H1 (cell line): ENCODE measurements around the gene KLHL29. TPM values are rescaled to one million over a fixed set of nuclear protein-coding genes. Genes with fewer than 3 reads are reported as not detected.

ENCODE experiments used
- ATF2 ChIP-seq: IDR thresholded peaks from 2 replicates; pipeline ENCODE4 v1.6.1; 2012; ENCODE audit warnings: low read length, inconsistent platforms
- BRCA1 ChIP-seq: IDR thresholded peaks from 2 replicates; pipeline ENCODE4 v1.6.1; 2012; ENCODE audit warnings: low read depth, low read length, improper control_type of control experiment
- CBX5 ChIP-seq: fragments of 300-800, 300-1000 bp; sonication (generic); IDR thresholded peaks from 2 replicates; pipeline ENCODE4 v1.7.1; 2016; ENCODE audit warnings: antibody characterized with exemption, low read length, low read depth
- CHD2 ChIP-seq: IDR thresholded peaks from 2 replicates; pipeline ENCODE4 v1.6.1; 2012; ENCODE audit warnings: low read length, improper control_type of control experiment
- E2F6 ChIP-seq: IDR thresholded peaks from 2 replicates; pipeline ENCODE4 v1.6.1; 2012; ENCODE audit warnings: inconsistent platforms
- HDAC6 ChIP-seq: IDR thresholded peaks from one replicate; pipeline ENCODE4 v1.7.1; 2012; ENCODE audit warnings: low read depth, mild to moderate bottlenecking, inconsistent platforms, low read length, moderate library complexity
- MAX ChIP-seq: IDR thresholded peaks from 2 replicates; pipeline ENCODE4 v1.6.1; 2012; ENCODE audit warnings: inconsistent platforms
- POLR2A ChIP-seq, 2 experiments: IDR thresholded peaks; 1 replicate in 1 of 2; 2 replicates in 1 of 2; pipeline ENCODE4 v1.6.1; 2011; ENCODE audit warnings: low read depth in 2 of 2, low read length in 2 of 2, mild to moderate bottlenecking in 2 of 2; ENCODE audit errors: control extremely low read depth in 1 of 2
- RXRA ChIP-seq: IDR thresholded peaks from 2 replicates; pipeline ENCODE4 v1.6.1; 2011; ENCODE audit warnings: low read depth, mild to moderate bottlenecking, low read length, moderate library complexity; ENCODE audit not compliant: insufficient read depth
- SIN3A ChIP-seq, 2 experiments: IDR thresholded peaks in 1 of 2; conservative IDR thresholded peaks in 1 of 2; 2 replicates each; pipeline ENCODE4 v1.6.1; 2011 to 2012; ENCODE audit warnings: low read length in 2 of 2, improper control_type of control experiment in 1 of 2, low read depth in 1 of 2, mild to moderate bottlenecking in 1 of 2
- SIX5 ChIP-seq: IDR thresholded peaks from 2 replicates; pipeline ENCODE4 v1.6.1; 2011; ENCODE audit warnings: mild to moderate bottlenecking, low read depth, low read length
- SUZ12 ChIP-seq: fragments of 200-600 bp; sonication (generic); IDR thresholded peaks from 2 replicates; pipeline ENCODE4 v1.6.1; 2012; ENCODE audit warnings: mild to moderate bottlenecking, inconsistent platforms, low read length, moderate library complexity, mixed read lengths
- TCF12 ChIP-seq: IDR thresholded peaks from 2 replicates; pipeline ENCODE4 v1.6.1; 2011; ENCODE audit warnings: low read depth, mild to moderate bottlenecking, low read length
- polyA plus RNA-seq, 7 experiments: library from polyadenylated mRNA; depleted of rRNA in 3 of 7; stranded (reverse) in 5 of 7; unstranded in 2 of 7; fragments of >200 nt in 5 of 7; fragments of 200-250 nt in 2 of 7; gene quantifications; 1 replicate in 5 of 7; 2 replicates in 1 of 7; 4 replicates in 1 of 7; pipeline versions ENCODE4 v1.2.1 to v1.2.3, GENCODE V29; 2011 to 2013; ENCODE audit warnings: missing spikeins in 2 of 7, mixed read lengths in 2 of 7
- total RNA-seq: library from RNA; stranded (reverse); fragmentation: NEBNext Ultra II Directional; extraction: Animal tissue kit (Norgen Biotek cat#: 25700); gene quantifications from 2 replicates; pipeline ENCODE4 v1.2.1, GENCODE V29; 2021

The KLHL29 gene
- total and polyA plus RNA-seq, 2 of the 8 experiments (the other 6 are each of a cell fraction or from before 2014, with no cell fraction given), result 1.1 to 4.7 TPM

GRCh38 chr2:23441414-23441813, 56.4 kb downstream of the KLHL29 start (continued):
- TF ChIP-seq TCF12 (no peak), SIN3A (conservative IDR thresholded peaks at IDR 0.05 in 1 of 2, IDR thresholded peaks at IDR 0.05 in 1 of 2; ENCODE audit: low read depth in 1 of 2, low read length in 2 of 2) (no peak), POLR2A (IDR thresholded peaks at IDR 0.05; ENCODE audit: control extremely low read depth in 1 of 2, low read depth in 2 of 2, low read length in 2 of 2) (no peak), ATF2 (no peak), MAX (no peak), HDAC6 (no peak), SIX5 (no peak), SUZ12 (no peak), BRCA1 (no peak), RXRA (no peak), CBX5 (no peak), CHD2 (no peak), E2F6 (no peak)
